Measurements from ENCODE around the gene TM4SF4.

DNA sequence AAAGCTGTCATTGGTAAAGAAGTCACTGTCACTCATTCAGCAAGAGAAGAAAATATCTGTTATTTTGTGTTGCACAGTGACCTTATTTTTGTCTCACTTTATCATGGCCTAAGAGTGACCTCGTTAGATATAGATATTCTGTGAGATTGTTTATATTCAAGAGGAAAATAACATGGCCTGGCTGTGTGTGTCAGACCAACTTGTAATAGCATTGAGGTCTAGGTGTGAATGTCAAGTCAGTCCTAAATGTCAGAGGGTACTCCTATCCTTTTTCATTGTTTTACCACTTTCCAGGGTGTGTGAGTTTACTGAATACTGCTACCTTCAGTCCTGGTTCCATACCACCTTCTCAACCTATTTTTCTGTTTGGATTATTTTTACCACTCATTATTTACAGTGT is 18.5 kb upstream of the TM4SF4 start:
- TF ChIP-seq, protein P1, sequence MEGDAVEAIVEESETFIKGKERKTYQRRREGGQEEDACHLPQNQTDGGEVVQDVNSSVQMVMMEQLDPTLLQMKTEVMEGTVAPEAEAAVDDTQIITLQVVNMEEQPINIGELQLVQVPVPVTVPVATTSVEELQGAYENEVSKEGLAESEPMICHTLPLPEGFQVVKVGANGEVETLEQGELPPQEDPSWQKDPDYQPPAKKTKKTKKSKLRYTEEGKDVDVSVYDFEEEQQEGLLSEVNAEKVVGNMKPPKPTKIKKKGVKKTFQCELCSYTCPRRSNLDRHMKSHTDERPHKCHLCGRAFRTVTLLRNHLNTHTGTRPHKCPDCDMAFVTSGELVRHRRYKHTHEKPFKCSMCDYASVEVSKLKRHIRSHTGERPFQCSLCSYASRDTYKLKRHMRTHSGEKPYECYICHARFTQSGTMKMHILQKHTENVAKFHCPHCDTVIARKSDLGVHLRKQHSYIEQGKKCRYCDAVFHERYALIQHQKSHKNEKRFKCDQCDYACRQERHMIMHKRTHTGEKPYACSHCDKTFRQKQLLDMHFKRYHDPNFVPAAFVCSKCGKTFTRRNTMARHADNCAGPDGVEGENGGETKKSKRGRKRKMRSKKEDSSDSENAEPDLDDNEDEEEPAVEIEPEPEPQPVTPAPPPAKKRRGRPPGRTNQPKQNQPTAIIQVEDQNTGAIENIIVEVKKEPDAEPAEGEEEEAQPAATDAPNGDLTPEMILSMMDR (IDR thresholded peaks at IDR 0.05): no peak
- TF ChIP-seq POLR2A (IDR thresholded peaks at IDR 0.05): no peak

All from vagina (tissue), 2 donors.